HG02571 (cell line): ENCODE measurements around the gene AEBP1.

Experiments used
- ATAC-seq: cut with Tn5 transposase; IDR thresholded peaks from one replicate; pipeline ENCODE4 v1.9.1; 2021; ENCODE audit warnings: mild to moderate bottlenecking, moderate library complexity; ENCODE audit not compliant: unreplicated experiment

The AEBP1 gene

DNA sequence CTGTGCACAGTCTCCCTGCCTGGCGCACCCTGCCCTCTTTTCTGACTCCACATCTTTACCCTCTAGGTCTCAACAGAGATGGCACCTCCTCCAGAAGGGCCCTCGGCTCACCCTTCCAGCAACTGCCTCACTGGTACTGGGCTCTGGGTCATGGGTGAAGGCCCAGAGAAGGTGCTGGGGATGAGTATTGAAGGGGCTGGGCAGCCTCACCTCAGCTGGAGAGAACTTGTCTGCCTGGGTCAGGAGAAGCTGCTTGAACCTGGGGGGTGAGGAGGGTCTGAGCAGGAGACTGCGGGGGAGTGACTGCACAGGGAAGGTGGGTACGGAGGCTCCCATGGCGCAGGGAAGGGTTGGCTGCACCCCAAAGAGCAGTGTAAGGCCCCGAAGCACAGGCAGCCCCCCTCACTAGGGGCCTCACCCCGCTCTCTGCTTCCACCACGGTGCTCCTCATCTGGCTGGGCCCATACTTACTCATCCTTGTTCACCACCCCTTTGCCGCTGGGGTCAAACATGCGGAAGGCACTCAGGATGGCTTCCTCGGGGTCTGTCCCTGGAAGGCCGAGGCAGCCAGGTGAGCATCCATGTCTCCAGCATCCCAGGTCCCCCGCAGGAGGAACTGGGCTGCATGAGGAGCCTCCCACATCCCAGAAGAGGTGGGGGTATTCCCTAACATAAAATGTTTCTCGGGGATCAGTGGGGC lies 35.3 kb downstream of the AEBP1 start:
- no peak for ATAC-seq

DNA sequence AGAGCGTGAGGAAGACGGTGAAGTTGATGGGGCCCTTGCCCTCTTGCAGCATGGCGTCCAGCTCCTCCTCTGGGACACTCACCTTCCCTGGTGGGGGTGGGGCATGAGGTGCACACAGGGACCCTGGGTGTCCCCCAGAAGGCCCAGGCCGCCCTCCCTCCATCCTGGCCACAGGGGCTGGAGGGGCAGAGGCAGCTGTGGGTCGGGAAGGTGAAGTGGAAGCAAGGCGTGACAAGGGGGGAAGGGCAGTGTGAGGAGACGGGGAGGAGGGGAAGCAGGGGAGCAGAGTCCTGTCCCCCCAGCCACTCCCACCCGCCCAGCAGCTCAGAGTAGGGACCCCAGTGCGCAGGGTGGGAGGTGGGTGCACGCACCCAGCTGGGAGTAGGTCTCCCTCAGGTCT lies 36.2 kb downstream of the AEBP1 start:
- no peak for ATAC-seq

- ATAC-seq: no peak
These were observed 37.2 kb downstream of the AEBP1 start, which contains the start of gene MYL7 for GRCh38 chr7:44141221-44141850. Gene MYL7, minus strand, starts transcription at chr7:44141332. Its CDS starts 27 bp downstream, at chr7:44141305.

DNA sequence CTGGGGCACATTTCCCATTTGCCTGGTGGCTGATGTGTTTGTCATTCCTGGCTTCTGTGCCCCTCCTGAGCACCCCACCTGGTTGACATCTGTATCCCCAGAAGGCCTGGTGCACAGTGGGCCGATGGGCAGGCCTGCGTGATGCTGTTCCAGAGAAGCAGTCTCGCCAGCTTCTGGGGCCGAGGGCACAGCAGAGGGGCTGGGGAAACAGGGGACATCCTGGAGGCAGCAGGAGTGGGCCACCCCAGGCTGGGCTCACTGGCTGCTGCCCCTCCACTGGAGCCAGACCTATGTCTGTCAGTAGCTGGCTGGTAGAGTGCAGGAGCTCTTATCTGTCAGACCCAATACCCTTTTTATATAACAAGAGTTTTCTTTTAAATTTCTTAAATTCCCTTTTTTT lies 37.9 kb downstream of the AEBP1 start:
- ATAC-seq: no peak

GRCh38 chr7:44143646-44144250 lies 39.6 kb downstream of the AEBP1 start:
- ATAC-seq: no peak

- ATAC-seq: no peak
These were observed 40.4 kb downstream of the AEBP1 start for GRCh38 chr7:44144426-44144967.

DNA sequence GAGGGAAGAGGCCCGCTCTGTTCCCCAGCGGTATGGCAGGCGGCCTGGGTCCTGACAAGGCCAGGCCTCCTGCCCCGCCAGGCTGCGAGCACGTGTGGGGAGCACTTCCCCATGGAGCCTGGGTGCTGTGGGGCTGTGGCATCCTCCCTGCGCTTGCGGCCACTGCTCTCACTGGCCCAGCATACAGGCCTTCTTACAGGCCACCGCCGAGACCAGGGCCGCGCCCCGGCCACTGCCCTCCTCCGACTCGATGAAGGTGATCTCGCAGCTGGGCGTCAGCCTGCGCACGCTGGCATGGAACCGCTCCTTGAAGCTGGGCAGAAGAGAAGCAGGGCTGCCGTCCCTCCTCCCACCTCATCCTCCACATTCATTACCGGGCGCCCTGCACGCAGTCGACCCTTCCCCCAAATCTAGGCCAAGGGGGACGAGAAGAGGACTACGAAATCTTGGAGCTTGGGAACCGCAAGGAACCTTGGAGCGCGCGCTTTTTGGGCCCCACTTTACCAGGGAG lies 40.9 kb downstream of the AEBP1 start:
- no peak for ATAC-seq

DNA sequence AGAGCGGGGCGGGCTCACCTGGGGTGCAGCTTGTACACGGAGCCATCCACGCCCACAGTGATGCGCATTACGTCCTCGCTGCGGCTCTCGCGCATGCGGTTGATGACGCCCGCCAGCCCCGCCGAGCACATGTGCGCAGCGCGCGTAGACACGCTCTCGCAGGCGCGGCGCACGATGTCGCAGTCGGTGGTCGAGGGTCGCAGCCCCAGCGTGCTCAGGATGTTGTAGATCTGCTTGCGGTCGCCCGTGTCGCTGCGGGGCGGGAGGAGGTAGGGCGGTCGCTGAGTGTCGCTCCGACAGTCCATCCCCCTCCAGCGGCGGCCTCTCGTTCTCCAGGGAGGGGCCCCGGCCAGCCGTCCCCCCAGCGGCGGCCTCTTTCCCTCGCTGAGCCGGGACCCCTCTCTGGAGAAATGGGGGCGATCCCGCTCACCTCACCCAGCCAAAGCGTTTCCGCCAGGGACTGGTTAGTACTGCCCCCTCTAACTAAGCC lies 41.4 kb downstream of the AEBP1 start:
- no peak for ATAC-seq

DNA sequence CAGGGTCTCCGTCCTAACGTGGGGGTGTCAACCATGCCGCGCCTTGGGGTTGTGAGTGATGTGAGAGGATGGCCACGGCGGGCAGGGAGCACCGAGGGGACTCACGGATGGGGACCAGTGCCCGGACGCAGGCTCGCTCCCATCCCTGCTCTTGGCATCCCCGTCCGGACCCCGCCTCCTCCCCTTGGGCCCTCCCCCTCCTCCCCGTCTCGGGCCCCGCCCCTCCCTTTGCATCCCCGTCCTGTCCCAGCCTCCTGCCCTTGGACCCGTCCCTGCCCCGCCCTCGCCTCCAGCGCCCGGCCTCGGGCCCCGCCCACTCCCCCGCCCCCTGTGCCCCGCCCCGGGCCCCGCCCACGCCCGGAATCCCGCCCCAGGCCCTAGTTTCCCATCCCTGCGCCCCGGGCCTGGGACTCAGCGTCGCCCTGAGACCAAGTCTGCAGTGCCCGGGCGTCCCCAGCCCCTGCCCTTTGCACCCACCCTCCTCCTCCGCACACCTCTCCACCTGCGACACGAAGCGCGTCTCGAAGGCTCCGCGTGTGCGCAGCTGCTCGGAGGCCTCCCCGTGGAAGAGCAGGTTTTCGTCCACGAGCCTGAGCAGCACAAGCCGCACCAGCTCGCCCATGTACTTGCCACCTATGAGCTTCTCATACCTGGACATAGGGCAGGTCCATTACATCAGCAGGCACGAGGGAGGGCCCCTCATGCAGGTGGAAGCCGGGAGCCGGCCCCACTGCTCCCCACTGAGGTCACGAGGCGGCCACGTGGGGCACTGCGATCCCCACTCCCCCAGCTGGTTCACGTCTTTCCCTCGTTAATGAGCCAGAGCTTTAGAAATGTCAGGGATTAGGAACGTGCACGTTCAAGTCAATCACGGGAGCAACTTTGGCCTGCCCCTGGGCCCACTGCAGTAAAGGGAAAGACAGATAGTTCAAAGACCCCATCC lies 42.1 kb downstream of the AEBP1 start:
- ATAC-seq: no peak

- ATAC-seq: no peak
These were observed 43.2 kb downstream of the AEBP1 start for GRCh38 chr7:44147026-44147991.

DNA sequence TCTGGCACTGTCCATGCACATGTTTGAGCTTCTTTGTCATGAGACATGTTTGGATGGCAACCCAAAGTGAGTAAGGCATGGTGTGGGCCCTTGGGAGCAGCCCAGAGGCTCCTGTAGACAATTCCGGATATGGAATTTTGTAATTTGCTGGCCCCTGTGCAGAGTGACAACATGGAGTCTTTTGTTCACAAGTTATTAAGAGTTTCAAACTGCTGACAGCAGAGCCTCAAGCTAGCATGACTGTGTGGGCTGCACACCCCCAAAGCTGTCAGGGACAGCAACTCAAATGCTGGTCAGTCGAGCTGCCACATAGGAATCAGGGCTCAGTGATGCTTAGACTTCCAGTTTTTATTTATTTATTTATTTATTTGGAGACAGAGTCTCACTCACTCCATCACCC lies 44.0 kb downstream of the AEBP1 start:
- ATAC-seq: no peak

DNA sequence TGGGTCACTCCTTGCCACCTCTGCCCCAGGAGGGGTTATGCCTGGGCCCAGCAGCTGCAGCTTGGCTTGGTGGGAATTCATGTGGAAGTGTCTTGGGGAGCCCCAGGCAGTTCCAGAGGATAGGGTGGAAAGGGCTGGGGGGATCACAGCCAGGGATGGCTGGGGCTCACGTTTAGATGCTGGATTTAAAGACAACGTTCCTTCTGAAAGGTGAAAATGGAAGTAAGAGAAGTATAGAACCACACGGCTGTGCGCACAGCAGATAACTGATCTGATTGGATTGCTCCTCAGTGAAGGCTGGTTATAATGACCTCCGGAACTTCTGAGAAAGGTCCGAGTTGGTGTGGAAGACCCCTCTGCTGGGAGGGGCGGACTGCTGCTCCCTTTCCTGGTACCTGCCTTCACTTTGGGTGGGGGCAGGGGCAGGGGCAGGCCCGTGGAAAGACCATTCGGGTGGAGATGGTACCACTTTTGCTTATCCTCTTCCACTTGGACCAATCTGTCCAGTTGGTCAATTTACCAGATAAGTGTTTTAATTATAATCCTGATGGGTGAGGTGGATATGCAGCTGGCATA lies 44.9 kb downstream of the AEBP1 start:
- ATAC-seq: no peak

- no peak for ATAC-seq
These were observed 45.7 kb downstream of the AEBP1 start for GRCh38 chr7:44149571-44150465.

- no peak for ATAC-seq
These were observed 46.3 kb downstream of the AEBP1 start for GRCh38 chr7:44150466-44150832.

DNA sequence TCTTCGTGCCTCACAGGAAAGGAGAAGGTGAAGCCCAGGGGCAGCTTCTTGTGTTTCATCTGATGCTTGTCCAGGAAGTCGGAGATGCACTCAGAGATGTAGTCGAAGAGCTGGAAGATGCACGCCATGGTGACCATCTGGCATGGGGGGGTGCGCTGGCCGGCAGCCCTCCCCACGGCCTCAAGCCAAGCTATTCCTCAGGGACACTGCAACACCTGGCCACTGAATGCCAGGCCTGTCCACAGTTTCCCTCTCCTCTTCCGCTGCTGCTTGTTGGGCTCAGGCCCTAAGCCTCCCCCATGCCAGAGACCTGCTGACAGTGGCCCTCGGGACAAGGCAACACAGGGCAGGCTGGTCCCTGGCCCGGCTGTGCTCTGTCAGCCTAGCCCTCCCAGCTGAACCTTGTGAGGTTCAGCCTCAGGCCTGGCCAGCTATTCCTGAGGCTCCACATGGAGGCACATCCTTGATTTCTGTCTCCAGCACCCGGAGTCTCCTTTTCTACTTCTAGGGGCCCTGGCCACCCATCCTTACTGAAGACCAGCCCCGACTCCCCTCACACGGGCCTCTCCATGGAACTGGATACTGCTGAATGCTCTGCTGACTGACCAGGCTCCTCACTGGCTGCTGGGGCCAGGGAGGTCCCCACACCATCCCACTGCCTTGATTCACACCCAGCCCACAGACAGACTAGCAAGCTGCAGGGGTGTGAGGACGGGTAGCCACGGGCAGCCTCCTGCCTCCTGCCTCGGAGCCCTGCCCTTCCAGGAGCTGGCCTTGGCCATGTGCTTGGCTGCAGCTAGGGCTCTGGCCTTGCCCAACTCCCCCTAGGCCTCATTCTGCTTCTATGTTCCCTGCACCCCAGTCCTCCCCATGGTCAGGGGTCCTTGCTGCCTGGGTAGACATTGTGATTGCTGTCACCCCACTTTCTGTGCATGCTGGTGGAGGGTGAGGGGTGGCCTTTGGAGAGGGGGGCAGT lies 47.1 kb downstream of the AEBP1 start:
- ATAC-seq: no peak

- no peak for ATAC-seq
These were observed 47.8 kb downstream of the AEBP1 start for GRCh38 chr7:44151956-44152355.
